ENCODE measurements around the gene TEKTIP1. TPM values are rescaled to one million over a fixed set of nuclear protein-coding genes. Genes with fewer than 3 reads are reported as not detected.

Gene TEKTIP1
- total and polyA plus RNA-seq, 10 of the 15 experiments (the other 5 are each of a cell fraction or from before 2014, with no cell fraction given) = 0.18 to 2.6 (median 0.60) TPM; not detected in 5

DNA sequence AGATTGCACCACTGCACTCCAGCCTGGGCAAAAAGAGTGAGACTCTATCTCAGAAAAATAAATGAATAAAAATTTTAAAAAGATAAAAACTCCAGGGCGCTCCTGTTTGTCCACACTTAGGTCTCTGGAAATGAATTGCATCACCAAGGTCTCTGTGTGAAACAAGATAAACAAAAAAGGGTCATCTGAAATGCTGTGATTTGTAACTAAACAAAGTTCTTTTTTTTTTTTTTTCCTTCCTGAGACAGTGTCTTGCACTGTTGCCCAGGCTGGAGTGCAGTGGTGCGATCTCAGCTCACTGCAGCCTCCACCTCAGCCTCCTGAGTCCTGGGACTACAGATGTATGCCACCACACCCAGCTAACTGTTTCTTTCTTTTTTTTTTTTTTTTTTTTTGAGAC lies 21.3 kb upstream of the TEKTIP1 start:
- peaks cover 3 to 12% of the 10 kb centered on the region in 2 experiments; a peak in 2 of 4 replicates for H3K36me3 ChIP-seq (ENCODE audit: control insufficient read depth in 2 of 2, insufficient read depth in 2 of 2, low read length in 1 of 2)
- FAIRE-seq = no peak
- in situ Hi-C loops (cut with MboI) (no loop called here), intact Hi-C loops (cut with micrococcal nuclease; ENCODE audit: unreplicated experiment) (no loop called here)
- no peak for DNase-seq (ENCODE audit: low read depth, low spot score)
- H3K79me2 ChIP-seq (ENCODE audit: control insufficient read depth, insufficient read depth, low read length) = peaks cover 5% of the 10 kb centered on the region
- no peak overlapping the region for H3K4me3 ChIP-seq
- BruUV-seq (replicated peaks) = no TSS peak
- ChIA-PET RAD21 (ENCODE audit: unreplicated experiment) (no interaction called here), POLR2A (interaction anchor here (0.6 to 0.7 kb wide), 2 partner anchors 57 to 719 kb away, joined by 4 to 8 read pairs; no protein-coding TSS in a partner anchor), CTCF (interaction anchor here (1.4 kb wide), 1 partner anchor 27 kb away, joined by 6 read pairs; no protein-coding TSS in a partner anchor), SMC1A (ENCODE audit: uncharacterized antibody, unreplicated experiment) (no interaction called here)
- H4K20me1 ChIP-seq (ENCODE audit: control insufficient read depth, insufficient read depth) = no peaks in the 10 kb centered on the region
- 65% methylated on average over 2 of the region's 2 CpGs for WGBS (ENCODE audit: insufficient coverage, insufficient replicate concordance, low lambda C conversion rate, missing lambda C conversion rate)
- peaks cover 4% of the 10 kb centered on the region; the same call in 1 of the 2 replicates for H3K4me1 ChIP-seq (ENCODE audit: control insufficient read depth, insufficient read depth, low read length)
- no peaks in the 10 kb centered on the region for H3K27me3 ChIP-seq (replicated peaks in 1 of 2; ENCODE audit: control insufficient read depth in 2 of 2, insufficient read depth in 2 of 2, low read length in 1 of 2)
- H3K27ac ChIP-seq (ENCODE audit: control insufficient read depth, insufficient read depth) = no peak overlapping the region
- H3K9me3 ChIP-seq (replicated peaks; ENCODE audit: control insufficient read depth, insufficient read depth, low read length) = no peaks in the 10 kb centered on the region
- no peak overlapping the region for H3K4me2 ChIP-seq (ENCODE audit: control insufficient read depth, insufficient read depth)
- TF ChIP-seq ZZZ3 (IDR thresholded peaks at IDR 0.05; ENCODE audit: control insufficient read depth, insufficient read length, low read depth) (no peak), POLR2A (IDR thresholded peaks at IDR 0.05; ENCODE audit: low read depth, low read length) (no peak), ETV6 (conservative IDR thresholded peaks at IDR 0.05 in 1 of 2, IDR thresholded peaks at IDR 0.05 in 1 of 2; ENCODE audit: borderline replicate concordance in 1 of 2, low read depth in 1 of 2) (no peak), NR2C2 (IDR thresholded peaks at IDR 0.05; ENCODE audit: borderline replicate concordance, control insufficient read depth, insufficient read length, low read depth) (no peak), GABPA (IDR thresholded peaks at IDR 0.05; ENCODE audit: low read depth) (no peak), NBN (IDR thresholded peaks at IDR 0.05) (no peak), MXI1 (IDR thresholded peaks at IDR 0.05; ENCODE audit: low read depth, low read length) (no peak), SIN3A (IDR thresholded peaks at IDR 0.05; ENCODE audit: low read depth, low read length) (no peak), TARDBP (IDR thresholded peaks at IDR 0.05; ENCODE audit: borderline replicate concordance) (no peak), CREM (IDR thresholded peaks at IDR 0.05; ENCODE audit: low read depth) (no peak), PAX8 (IDR thresholded peaks at IDR 0.05) (no peak), IKZF2 (IDR thresholded peaks at IDR 0.05) (no peak), EGR1 (IDR thresholded peaks at IDR 0.05; ENCODE audit: borderline replicate concordance in 1 of 2, low read depth in 2 of 2, low read length in 2 of 2) (no peak)
- TF ChIP-seq, protein P1, sequence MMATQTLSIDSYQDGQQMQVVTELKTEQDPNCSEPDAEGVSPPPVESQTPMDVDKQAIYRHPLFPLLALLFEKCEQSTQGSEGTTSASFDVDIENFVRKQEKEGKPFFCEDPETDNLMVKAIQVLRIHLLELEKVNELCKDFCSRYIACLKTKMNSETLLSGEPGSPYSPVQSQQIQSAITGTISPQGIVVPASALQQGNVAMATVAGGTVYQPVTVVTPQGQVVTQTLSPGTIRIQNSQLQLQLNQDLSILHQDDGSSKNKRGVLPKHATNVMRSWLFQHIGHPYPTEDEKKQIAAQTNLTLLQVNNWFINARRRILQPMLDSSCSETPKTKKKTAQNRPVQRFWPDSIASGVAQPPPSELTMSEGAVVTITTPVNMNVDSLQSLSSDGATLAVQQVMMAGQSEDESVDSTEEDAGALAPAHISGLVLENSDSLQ (IDR thresholded peaks at IDR 0.05) = no peak
- TF ChIP-seq, protein P2, sequence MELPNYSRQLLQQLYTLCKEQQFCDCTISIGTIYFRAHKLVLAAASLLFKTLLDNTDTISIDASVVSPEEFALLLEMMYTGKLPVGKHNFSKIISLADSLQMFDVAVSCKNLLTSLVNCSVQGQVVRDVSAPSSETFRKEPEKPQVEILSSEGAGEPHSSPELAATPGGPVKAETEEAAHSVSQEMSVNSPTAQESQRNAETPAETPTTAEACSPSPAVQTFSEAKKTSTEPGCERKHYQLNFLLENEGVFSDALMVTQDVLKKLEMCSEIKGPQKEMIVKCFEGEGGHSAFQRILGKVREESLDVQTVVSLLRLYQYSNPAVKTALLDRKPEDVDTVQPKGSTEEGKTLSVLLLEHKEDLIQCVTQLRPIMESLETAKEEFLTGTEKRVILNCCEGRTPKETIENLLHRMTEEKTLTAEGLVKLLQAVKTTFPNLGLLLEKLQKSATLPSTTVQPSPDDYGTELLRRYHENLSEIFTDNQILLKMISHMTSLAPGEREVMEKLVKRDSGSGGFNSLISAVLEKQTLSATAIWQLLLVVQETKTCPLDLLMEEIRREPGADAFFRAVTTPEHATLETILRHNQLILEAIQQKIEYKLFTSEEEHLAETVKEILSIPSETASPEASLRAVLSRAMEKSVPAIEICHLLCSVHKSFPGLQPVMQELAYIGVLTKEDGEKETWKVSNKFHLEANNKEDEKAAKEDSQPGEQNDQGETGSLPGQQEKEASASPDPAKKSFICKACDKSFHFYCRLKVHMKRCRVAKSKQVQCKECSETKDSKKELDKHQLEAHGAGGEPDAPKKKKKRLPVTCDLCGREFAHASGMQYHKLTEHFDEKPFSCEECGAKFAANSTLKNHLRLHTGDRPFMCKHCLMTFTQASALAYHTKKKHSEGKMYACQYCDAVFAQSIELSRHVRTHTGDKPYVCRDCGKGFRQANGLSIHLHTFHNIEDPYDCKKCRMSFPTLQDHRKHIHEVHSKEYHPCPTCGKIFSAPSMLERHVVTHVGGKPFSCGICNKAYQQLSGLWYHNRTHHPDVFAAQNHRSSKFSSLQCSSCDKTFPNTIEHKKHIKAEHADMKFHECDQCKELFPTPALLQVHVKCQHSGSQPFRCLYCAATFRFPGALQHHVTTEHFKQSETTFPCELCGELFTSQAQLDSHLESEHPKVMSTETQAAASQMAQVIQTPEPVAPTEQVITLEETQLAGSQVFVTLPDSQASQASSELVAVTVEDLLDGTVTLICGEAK (IDR thresholded peaks at IDR 0.05; ENCODE audit: borderline replicate concordance) = no peak
- TF ChIP-seq, protein P3, sequence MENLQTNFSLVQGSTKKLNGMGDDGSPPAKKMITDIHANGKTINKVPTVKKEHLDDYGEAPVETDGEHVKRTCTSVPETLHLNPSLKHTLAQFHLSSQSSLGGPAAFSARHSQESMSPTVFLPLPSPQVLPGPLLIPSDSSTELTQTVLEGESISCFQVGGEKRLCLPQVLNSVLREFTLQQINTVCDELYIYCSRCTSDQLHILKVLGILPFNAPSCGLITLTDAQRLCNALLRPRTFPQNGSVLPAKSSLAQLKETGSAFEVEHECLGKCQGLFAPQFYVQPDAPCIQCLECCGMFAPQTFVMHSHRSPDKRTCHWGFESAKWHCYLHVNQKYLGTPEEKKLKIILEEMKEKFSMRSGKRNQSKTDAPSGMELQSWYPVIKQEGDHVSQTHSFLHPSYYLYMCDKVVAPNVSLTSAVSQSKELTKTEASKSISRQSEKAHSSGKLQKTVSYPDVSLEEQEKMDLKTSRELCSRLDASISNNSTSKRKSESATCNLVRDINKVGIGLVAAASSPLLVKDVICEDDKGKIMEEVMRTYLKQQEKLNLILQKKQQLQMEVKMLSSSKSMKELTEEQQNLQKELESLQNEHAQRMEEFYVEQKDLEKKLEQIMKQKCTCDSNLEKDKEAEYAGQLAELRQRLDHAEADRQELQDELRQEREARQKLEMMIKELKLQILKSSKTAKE (IDR thresholded peaks at IDR 0.05; ENCODE audit: low read depth, poor library complexity, severe bottlenecking) = no peak
- H2AFZ ChIP-seq (ENCODE audit: control insufficient read depth, low read depth, low read length) = no peak overlapping the region
- no peak for ATAC-seq
- H3K9ac ChIP-seq (ENCODE audit: control insufficient read depth, insufficient read depth, low read length) = no peak overlapping the region
